Colonic mucosa (tissue), 4 donors: ENCODE measurements around the gene PAK2. TPM values are rescaled to one million over a fixed set of nuclear protein-coding genes. Genes with fewer than 3 reads are reported as not detected.
"Not testable (repeated sequence)": the region's sequence is repeated elsewhere in the genome, so short reads cannot be mapped to it uniquely, and the experiment has no call there.

ENCODE experiments used
- DNase-seq: peaks from one replicate; pipeline ENCODE4 v3.0.0-alpha.2; 2020
- H3K27ac ChIP-seq: fragments of 200-600 bp; one replicate; pipeline ENCODE4 v1.8.0; 2021
- H3K27me3 ChIP-seq: fragments of 200-600 bp; one replicate; pipeline ENCODE4 v1.8.0; 2021
- H3K36me3 ChIP-seq: fragments of 200-600 bp; one replicate; pipeline ENCODE4 v1.8.0; 2021
- H3K4me1 ChIP-seq: fragments of 200-600 bp; one replicate; pipeline ENCODE4 v1.8.0; 2021; ENCODE audit warnings: mild to moderate bottlenecking
- H3K4me3 ChIP-seq: fragments of 200-600 bp; one replicate; pipeline ENCODE4 v1.8.0; 2021
- H3K9ac ChIP-seq, 2 donors: one replicate each; pipeline ENCODE4 v1.7.0; 2013; ENCODE audit warnings: control low read depth in 2 of 2, low read depth in 2 of 2, low read length in 2 of 2
- H3K9me3 ChIP-seq: fragments of 200-600 bp; one replicate; pipeline ENCODE4 v1.8.0; 2021
- intact Hi-C: fragments of 100-400 bp; cut with DNase I; formaldehyde crosslinking; loops from one replicate; pipeline ENCODE4 v1.14.1; 2022
- total RNA-seq, 2 donors: library from RNA; stranded (reverse); fragmentation: NEBNext Ultra II Directional in 1 of 2; extraction: Animal tissue kit (Norgen Biotek cat#: 25700) in 1 of 2; gene quantifications; one replicate each; pipeline ENCODE4 v1.2.1, GENCODE V29; 2021
- TF ChIP-seq, protein P1 (sequence below): fragments of 200-600 bp; IDR thresholded peaks from one replicate; pipeline ENCODE4 v1.8.0; 2022; ENCODE audit warnings: antibody characterized with exemption, mild to moderate bottlenecking
- donor health status: healthy.
- donor health status: DM: no; HTN: no; CAD: no.
- donor health status: DM: no; HTN: no; CAD: no.

Gene PAK2
- total RNA-seq, 2 donors from 2014 or later: 72.5 to 76.5 TPM

- no peak overlapping the region for H3K4me3 ChIP-seq
- intact Hi-C loops: no loop called here
- no peaks in the 10 kb centered on the region for H3K36me3 ChIP-seq
- H3K27ac ChIP-seq: no peak overlapping the region
- H3K9ac ChIP-seq: no peak overlapping the region
- DNase-seq: no peak
- no peaks in the 10 kb centered on the region for H3K27me3 ChIP-seq
- no peaks in the 10 kb centered on the region for H3K4me1 ChIP-seq
- TF ChIP-seq, protein P1, sequence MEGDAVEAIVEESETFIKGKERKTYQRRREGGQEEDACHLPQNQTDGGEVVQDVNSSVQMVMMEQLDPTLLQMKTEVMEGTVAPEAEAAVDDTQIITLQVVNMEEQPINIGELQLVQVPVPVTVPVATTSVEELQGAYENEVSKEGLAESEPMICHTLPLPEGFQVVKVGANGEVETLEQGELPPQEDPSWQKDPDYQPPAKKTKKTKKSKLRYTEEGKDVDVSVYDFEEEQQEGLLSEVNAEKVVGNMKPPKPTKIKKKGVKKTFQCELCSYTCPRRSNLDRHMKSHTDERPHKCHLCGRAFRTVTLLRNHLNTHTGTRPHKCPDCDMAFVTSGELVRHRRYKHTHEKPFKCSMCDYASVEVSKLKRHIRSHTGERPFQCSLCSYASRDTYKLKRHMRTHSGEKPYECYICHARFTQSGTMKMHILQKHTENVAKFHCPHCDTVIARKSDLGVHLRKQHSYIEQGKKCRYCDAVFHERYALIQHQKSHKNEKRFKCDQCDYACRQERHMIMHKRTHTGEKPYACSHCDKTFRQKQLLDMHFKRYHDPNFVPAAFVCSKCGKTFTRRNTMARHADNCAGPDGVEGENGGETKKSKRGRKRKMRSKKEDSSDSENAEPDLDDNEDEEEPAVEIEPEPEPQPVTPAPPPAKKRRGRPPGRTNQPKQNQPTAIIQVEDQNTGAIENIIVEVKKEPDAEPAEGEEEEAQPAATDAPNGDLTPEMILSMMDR: no peak
- no peaks in the 10 kb centered on the region for H3K9me3 ChIP-seq
Measured at GRCh38 chr3:196707566-196707965, 32.1 kb upstream of the PAK2 start.

DNA sequence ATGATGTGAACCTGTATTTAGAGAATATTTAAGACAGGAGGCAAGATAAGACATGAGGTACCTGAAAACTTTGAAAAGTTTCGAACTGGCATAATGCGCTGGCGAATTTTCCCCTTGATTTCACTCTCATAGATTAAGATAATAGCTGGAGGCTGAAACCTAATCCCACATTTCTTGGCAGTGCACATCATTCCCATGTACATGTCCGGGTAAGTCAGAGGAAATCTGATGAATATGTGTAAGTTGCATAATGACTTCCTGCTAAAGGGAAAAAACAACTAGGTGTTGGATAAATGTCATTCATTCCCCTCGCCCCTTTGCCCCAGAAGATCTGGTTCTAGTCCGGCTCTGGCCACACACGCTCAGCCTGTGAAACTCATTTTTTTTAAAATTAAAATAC lies 31.2 kb upstream of the PAK2 start:
- no peaks in the 10 kb centered on the region for H3K36me3 ChIP-seq
- no peak overlapping the region for H3K27ac ChIP-seq
- no peaks in the 10 kb centered on the region for H3K27me3 ChIP-seq
- H3K4me1 ChIP-seq: peaks cover 2% of the 10 kb centered on the region
- intact Hi-C loops: no loop called here
- no peak overlapping the region for H3K4me3 ChIP-seq
- TF ChIP-seq, protein P1: no peak
- H3K9ac ChIP-seq: no peak overlapping the region
- H3K9me3 ChIP-seq: no peaks in the 10 kb centered on the region
- no peak for DNase-seq

DNA sequence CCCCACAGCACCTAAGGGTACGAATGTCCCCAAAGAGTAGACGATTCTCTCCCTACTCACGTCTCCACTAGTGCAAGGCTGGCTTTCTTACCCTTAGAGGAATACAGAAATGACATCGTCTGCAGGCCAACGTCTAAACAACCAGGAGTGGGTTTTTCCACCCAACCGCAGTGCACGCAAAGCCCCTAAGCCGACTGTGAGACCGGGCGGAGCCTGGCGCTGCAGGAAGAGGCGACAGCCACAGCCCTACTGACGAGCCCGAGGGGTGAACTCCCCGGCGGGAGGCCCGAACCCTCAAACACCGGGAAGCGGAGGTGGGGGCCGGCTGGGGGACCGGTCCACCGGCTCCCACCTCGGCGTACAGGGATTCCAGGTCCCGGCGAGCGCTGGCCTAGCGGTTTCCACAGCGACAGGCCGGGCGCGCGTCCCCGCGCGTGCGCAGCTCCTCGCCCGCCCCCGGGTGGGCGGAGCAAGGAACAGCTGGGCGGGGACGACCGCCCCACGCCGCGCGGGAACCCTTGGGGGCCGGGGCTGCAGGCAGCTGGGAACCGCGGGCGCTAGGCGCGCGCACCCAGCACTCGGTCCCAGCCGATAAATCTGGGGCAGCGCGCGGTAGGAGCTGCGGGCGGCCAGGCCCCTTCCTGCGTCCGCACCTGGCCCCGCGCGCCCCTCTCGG lies 27.7 kb upstream of the PAK2 start, which contains the start of the genes CEP19 and PIGX:
Gene CEP19, minus strand, starts transcription at position 413 of the 676 bp plus-strand sequence. CDS start 3,593 bp downstream, outside the sequence.
Gene PIGX, plus strand, starts transcription at position 540 of the 676 bp plus-strand sequence.
- H3K9ac ChIP-seq: peak within 1 kb of the TSS; percentile 80 to 91
- peak; percentile 86 for DNase-seq
- intact Hi-C loops: no loop called here
- H3K27ac ChIP-seq: peak within 1 kb of the TSS; percentile 89
- no peaks in the 10 kb centered on the region for H3K27me3 ChIP-seq
- H3K36me3 ChIP-seq: no peaks in the 10 kb centered on the region
- peaks cover 3% of the 10 kb centered on the region for H3K4me1 ChIP-seq
- H3K9me3 ChIP-seq: no peaks in the 10 kb centered on the region
- TF ChIP-seq, protein P1: no peak
- H3K4me3 ChIP-seq: peak within 1 kb of the TSS; percentile 77

DNA sequence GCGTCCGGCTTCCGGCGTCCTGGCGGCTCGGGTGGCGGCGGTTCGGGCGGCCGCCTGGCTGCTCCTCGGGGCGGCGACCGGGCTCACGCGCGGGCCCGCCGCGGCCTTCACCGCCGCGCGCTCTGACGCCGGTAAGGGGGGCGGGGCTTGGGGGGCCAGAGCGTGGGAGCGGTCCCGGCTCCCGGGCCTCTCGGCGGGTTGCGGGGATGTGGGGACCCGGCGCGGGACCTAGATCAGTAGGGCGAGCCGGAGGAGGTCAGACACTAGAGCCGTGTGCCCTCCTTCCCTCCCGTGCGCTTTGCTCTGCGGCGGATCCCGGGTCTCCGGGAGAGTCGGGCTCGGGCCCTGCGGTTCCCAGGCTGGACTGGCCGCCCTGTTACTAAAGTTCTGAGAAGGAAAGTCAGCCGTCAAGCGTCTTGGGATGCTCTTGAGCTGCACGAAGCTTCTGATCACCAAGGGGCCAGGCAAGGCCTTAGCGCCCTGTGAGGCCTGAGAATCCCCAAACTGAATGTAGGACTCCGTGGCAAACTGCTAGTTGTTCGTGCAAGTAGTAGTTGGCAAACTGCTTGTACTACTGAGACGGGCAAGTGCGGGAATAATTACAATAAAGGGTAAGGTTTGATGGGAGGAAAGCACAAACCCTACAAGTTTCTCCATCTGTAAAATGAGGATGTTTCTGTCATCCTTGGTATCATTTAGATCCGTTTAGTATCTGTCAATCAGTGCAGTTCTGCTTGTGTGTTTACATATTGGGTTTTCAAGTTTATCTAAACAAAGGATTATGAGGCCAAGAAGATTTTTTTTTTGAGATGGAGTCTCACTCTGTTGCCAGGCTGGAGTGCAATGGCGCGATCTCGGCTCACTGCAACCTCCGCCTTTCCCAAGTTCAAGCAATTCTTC lies 26.9 kb upstream of the PAK2 start:
- Histone ChIP-seq H3K4me1 (peaks cover 3% of the 10 kb centered on the region), H3K36me3 (no peaks in the 10 kb centered on the region), H3K27ac (peak overlapping the region; percentile 89), H3K9ac (peak overlapping the region; percentile 80 to 91), H3K4me3 (peak overlapping the region; percentile 77), H3K9me3 (no peaks in the 10 kb centered on the region), H3K27me3 (no peaks in the 10 kb centered on the region)
- TF ChIP-seq, protein P1: no peak
- peak; percentile 70 for DNase-seq
- intact Hi-C loops: no loop called here

GRCh38 chr3:196717162-196717561 lies 22.5 kb upstream of the PAK2 start:
- H3K27ac ChIP-seq, H3K36me3 ChIP-seq, H3K4me1 ChIP-seq, H3K27me3 ChIP-seq, H3K4me3 ChIP-seq, H3K9me3 ChIP-seq, intact Hi-C loops, DNase-seq, H3K9ac ChIP-seq: not testable (repeated sequence)
